Stimulated activated naive CD4-positive, alpha-beta T cell (primary cell): ENCODE data around the gene AIF1.
"Not testable (repeated sequence)": the region's sequence is repeated elsewhere in the genome, so short reads cannot be mapped to it uniquely, and the experiment has no call there.

Source experiments
- DNase-seq, 6 experiments: peaks; one replicate each; lab custom pipeline; 2025; lab: John Stamatoyannopoulos, UW

The AIF1 gene

GRCh38 chr6:31580807-31581433, 34.1 kb upstream of the AIF1 start:
- DNase-seq: peak; percentile 68 to 91 (median 84)

DNA sequence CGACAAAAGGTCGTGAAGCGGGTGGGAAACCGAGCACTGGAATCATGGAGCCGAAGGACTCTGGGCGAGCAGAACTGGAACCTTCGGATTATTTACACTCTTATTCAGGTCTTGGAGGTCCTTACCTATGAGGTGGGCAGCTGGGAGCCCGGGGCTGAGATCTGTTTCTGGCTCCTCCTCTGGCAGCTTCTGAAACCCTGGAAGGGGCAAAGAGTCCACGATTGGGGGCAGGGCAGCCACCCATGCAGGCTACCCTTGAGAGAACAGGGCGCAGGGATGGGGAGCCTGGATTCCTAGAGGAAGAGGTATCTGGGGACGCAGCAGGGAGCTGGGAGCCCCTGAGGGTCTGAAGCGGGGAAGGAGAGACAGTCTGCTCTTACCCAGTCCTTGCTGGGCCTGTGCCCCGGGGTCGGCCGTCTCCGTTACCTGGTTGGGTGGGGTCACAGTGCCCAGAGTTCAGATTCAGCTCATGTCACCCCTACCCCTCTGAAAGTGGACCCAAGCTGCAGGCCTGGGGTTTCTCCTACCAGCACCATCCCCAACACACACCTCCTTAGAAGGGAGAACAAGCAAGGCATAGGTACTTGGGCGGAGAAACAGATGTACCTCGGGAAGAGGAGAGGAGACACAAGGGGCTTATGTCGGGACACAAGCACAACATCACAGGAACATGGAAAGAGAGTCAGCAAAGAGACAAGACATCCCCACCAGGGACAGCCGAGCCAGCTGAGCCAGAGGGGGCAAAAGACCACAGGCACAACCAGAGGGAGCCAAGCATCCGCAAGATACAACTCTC, 33.4 kb upstream of the AIF1 start:
- DNase-seq: no peak

DNA sequence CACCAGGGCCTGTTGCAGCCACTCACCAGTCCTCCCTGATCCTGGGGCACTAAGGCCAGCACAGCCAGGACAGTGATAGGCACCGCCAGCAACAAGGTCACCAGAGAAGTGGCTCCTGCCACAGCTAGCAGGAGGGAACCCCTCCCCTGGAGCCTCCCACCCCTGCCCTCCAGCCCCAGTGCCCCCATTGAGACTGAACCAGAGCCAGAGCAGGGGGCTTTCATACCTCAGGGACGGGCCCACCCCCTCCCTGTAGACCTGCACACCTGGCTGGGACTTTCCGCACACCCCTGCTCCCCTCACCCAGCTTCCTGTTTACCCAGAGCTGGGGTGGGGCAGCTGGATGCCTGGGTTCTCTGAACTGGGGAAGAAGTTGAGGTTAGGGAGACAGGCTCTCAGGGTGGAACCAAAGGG, 32.8 kb upstream of the AIF1 start, which contains the start of gene LTB:
Gene LTB (minus strand): TSS at position 195 of the 414 bp plus-strand sequence. CDS start 7 bp downstream, at position 188.
- peak; percentile 72 to 83 (median 77) for DNase-seq

DNA sequence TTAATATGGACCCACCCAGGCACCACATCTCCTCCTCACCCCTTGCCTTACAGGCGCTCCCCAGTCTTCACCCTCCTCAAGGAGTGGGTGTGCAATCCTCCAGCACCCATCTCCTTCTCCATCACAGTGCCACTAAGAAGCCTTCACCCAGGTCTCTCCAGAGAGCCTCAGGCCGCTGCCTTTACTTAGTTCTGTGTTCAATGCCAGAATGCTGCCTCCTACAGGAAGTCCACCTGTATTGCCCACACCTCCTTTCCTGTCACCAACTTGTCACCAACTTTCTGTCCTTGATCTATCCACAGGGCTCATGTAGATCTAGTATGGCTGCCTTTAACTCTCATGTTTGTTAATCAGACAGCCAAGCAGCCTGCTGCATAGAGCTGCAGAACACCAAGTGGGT, 29.5 kb upstream of the AIF1 start:
- peak in 4 of 6 experiments; percentile 26 to 61 (median 44) for DNase-seq

GRCh38 chr6:31586008-31586407, 29.0 kb upstream of the AIF1 start, which contains the start of gene LST1:
Gene LST1 (plus strand): TSS chr6:31586277. CDS start chr6:31587300, 1,023 bp downstream.
- no peak for DNase-seq

- DNase-seq: peak in 3 of 6 experiments; percentile 13 to 20 (median 16)
Measured at GRCh38 chr6:31586599-31587281, 28.3 kb upstream of the AIF1 start.

GRCh38 chr6:31587791-31588777, 26.9 kb upstream of the AIF1 start:
- DNase-seq: no peak

DNA sequence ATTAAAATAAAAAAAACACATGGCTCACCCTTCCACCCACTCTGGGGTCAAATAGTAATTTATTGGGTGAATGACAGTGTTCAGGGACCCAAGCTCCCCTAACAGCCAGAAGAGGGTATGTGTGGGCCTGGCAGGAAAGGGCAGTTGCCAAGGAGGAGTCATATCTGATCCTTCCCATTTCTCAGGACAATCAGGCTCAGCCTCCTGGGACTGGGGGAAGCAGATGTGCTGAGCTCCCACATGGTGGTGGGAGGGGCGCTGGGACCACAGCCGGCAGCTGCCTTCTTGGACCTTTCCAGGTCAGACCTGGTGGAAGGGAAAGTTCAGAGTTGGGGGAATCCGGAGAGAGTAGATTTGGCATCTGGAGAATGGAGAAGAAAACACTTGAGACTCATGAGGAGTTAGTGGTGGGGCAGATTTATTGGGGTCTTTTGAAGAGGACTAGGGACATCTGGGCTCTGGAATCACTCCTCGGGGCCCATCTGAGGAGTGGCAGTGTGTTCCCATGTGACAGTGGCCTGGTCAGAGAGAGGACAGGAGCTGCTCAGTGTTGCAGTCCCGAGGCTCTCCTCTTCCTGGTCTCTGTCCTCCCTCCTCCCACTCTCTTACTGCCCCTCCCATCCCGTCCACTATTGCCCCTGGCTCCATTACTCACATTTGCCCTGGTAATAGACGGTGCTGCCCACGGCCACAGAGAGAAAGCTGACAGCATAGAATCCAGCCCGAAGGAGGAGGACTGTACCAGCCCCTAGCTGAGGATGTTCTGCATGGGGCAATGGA, 26.0 kb upstream of the AIF1 start:
- DNase-seq: no peak

DNA sequence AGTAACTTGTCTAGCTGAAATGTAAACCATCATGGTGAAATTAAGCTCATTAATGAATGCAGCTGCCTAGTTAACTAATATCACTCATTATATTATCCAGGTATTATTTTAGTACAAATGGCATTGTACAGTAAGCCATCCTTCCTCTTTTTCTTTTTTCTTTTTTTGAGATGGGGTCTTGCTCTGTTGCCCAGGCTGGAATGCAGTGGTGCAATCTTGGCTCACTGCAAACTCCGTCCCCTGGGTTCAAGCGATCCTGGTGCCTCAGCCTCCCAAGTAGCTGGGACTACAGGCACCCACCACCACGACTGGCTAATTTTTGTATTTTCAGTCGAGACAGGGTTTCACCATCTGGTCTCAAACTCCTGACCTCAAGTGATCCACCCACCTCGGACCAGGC, 24.3 kb upstream of the AIF1 start:
- DNase-seq: not testable (repeated sequence)

- peak in 1 of 6 experiments; percentile 34 for DNase-seq
Measured at GRCh38 chr6:31592396-31592771, 22.6 kb upstream of the AIF1 start.

DNA sequence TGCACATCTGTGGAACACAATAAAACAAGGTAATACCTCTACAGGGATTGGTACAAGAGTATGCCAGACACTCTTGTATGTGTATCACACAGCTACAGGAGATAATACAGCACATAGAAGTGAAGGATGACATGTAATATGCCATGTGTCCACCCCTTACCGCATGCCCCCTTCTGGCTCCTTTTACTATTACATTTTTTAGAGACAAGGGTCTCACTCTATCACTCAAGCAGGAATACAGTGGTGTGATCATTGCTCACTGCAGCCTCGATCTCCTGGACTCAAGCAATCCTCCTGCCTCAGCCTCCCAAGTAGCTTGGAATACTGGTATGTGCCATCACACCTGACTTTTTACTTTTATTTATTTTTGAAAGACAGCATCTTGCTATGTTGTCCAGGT, 18.0 kb upstream of the AIF1 start:
- DNase-seq: peak in 5 of 6 experiments; percentile 29 to 81 (median 67)

DNA sequence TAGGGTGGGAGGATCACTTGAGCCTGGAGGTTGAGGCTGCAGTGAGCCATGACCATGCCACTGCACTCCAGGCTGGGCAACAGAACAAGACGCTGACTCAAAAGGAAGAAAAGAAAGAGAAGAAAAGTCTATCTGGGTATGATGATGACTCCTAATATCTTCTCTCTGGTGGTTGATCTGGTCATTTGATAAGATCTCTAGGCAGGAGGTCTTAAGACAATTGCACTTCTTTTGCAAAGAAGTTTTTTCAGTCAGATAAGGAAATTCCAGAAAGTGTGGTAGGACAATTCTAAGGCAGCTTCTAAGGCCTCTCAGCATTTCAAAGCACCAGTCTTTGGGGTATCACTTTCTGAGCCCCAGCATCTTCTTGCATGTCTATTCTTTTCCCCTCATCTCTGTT, 7.7 kb upstream of the AIF1 start:
- no peak for DNase-seq

GRCh38 chr6:31609519-31610406, 5.3 kb upstream of the AIF1 start:
- no peak for DNase-seq

GRCh38 chr6:31610968-31611367, 4.1 kb upstream of the AIF1 start:
- DNase-seq: no peak

- DNase-seq: no peak
Measured at GRCh38 chr6:31614075-31614619, 887 bp upstream of the AIF1 start.

- peak; percentile 5 to 48 (median 19) for DNase-seq
Measured at GRCh38 chr6:31615748-31616147, 714 bp downstream of the AIF1 start.

DNA sequence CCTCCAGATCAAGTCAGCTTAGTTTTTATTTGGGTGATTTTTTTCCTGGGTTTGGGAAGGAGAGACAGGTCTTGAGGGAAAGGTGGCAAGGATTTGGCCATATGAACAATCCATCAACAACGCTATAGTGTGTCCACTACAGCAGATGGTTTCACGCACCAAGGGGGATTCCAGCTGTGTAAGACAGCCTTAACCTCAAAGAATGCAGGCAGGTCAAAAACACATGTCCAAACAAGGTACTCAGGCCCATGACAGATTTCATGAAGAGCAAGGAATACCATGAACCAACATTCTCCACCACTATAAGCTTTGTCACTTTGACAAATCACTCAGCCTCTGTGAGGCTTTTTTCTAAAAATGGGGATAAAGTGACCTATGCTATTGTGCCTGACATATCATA, 2.0 kb downstream of the AIF1 start:
- DNase-seq: no peak

DNA sequence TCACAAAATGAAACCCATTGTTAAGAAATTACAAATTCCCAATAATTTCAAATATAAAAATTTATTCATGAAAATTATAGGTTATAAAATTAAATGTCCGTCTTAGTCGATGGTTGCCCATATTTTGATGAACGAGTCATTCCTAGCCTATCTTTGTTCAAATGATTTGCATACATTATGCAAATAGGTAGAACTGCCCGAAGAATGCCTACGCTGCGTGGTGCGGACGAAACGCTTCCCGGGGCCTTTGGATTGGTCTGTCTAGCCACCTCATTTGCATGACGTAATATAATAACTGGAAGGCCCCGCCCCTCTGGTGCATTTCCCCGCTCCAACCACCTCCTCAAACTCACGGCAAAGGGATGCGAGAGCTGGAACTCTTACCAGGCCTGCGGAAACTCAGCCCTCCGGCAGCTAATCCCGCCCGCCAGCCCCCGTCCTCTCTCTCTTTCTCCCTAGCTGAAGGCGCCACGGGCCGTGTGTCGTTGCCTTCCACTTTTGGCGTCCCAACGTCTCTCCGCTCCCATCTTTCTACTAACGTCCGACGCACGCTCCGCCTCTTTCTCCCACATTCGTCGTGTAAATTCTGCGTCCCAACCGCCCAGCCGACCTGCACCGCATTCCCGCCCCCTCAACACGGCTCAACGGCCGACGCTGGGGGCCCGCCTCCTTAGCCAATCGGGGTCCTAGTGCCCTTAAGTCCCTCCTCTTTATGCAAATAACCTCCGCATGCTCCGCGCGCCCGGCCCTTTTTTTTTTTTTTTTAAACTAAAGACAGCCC, 5.0 kb downstream of the AIF1 start:
- DNase-seq: peak; percentile 96 to 99 (median 97)
